H9 (cell line): ENCODE measurements around the gene C20orf144. TPM values are rescaled to one million over a fixed set of nuclear protein-coding genes. Genes with fewer than 3 reads are reported as not detected.
A peak's percentile ranks its signal among the peaks of the same experiment; 100 is the strongest.

ENCODE experiments used
- DNase-seq: peaks from one replicate; pipeline ENCODE4 v3.0.0-alpha.2; 2017
- H2AFZ ChIP-seq: one replicate; pipeline ENCODE4 v1.6.1; 2013; ENCODE audit warnings: mild to moderate bottlenecking, low read length, control low read depth, moderate library complexity
- H2AK5ac ChIP-seq: 2 replicates; pipeline ENCODE4 v1.6.1; 2013; ENCODE audit warnings: low read length, control low read depth, mixed read lengths; ENCODE audit not compliant: insufficient read length
- H2BK120ac ChIP-seq: one replicate; pipeline ENCODE4 v1.6.1; 2013; ENCODE audit warnings: low read depth, mild to moderate bottlenecking, low read length, control low read depth, inconsistent platforms; ENCODE audit not compliant: poor library complexity, severe bottlenecking
- H2BK12ac ChIP-seq: 2 replicates; pipeline ENCODE4 v1.6.1; 2013; ENCODE audit warnings: low read length, control low read depth, mixed read lengths, low read depth; ENCODE audit not compliant: insufficient read length
- H2BK15ac ChIP-seq: 2 replicates; pipeline ENCODE4 v1.6.1; 2013; ENCODE audit warnings: low read depth, low read length, control low read depth
- H2BK20ac ChIP-seq: one replicate; pipeline ENCODE4 v1.6.1; 2013; ENCODE audit warnings: low read depth, mild to moderate bottlenecking, low read length, control low read depth, inconsistent platforms; ENCODE audit not compliant: poor library complexity, severe bottlenecking
- H2BK5ac ChIP-seq: 2 replicates; pipeline ENCODE4 v1.6.1; 2013; ENCODE audit warnings: low read length, control low read depth, mixed read lengths; ENCODE audit not compliant: insufficient read length
- H3K14ac ChIP-seq: 2 replicates; pipeline ENCODE4 v1.6.1; 2013; ENCODE audit warnings: low read length, control low read depth; ENCODE audit not compliant: insufficient read depth
- H3K18ac ChIP-seq: 2 replicates; pipeline ENCODE4 v1.6.1; 2013; ENCODE audit warnings: low read depth, mild to moderate bottlenecking, mixed read lengths, low read length, control low read depth; ENCODE audit not compliant: insufficient read length
- H3K23ac ChIP-seq: 2 replicates; pipeline ENCODE4 v1.6.1; 2013; ENCODE audit warnings: low read length, control low read depth, mixed read lengths, low read depth; ENCODE audit not compliant: insufficient read length
- H3K23me2 ChIP-seq: 2 replicates; pipeline ENCODE4 v1.6.1; 2013; ENCODE audit warnings: low read depth, mild to moderate bottlenecking, mixed read lengths, low read length, control low read depth; ENCODE audit not compliant: insufficient read length, poor library complexity, severe bottlenecking
- H3K27ac ChIP-seq: 2 replicates; pipeline ENCODE4 v1.5.1; 2013; ENCODE audit warnings: low read length, control low read depth, mixed read lengths, low read depth; ENCODE audit not compliant: insufficient read length
- H3K27me3 ChIP-seq: 2 replicates; pipeline ENCODE4 v1.6.1; 2013; ENCODE audit warnings: low read length, control low read depth, inconsistent platforms; ENCODE audit not compliant: insufficient read depth
- H3K4ac ChIP-seq: 2 replicates; pipeline ENCODE4 v1.6.1; 2013; ENCODE audit warnings: low read depth, mild to moderate bottlenecking, control low read depth, inconsistent platforms, low read length, moderate library complexity
- H3K4me1 ChIP-seq: 2 replicates; pipeline ENCODE4 v1.6.1; 2013; ENCODE audit warnings: low read length, control low read depth, inconsistent platforms; ENCODE audit not compliant: insufficient read depth
- H3K4me2 ChIP-seq: 2 replicates; pipeline ENCODE4 v1.6.1; 2013; ENCODE audit warnings: low read length, control low read depth, mixed read lengths; ENCODE audit not compliant: insufficient read length, insufficient read depth
- H3K56ac ChIP-seq: 2 replicates; pipeline ENCODE4 v1.6.1; 2013; ENCODE audit warnings: low read depth, mild to moderate bottlenecking, mixed read lengths, low read length, control low read depth; ENCODE audit not compliant: insufficient read length
- H3K79me1 ChIP-seq: 2 replicates; pipeline ENCODE4 v1.6.1; 2013; ENCODE audit warnings: low read depth, mild to moderate bottlenecking, moderate library complexity, low read length, control low read depth, inconsistent platforms; ENCODE audit not compliant: insufficient read depth, poor library complexity, severe bottlenecking
- H3K79me2 ChIP-seq: 2 replicates; pipeline ENCODE4 v1.6.1; 2013; ENCODE audit warnings: low read length, control low read depth, inconsistent platforms; ENCODE audit not compliant: insufficient read depth
- H3K9ac ChIP-seq: 2 replicates; pipeline ENCODE4 v1.6.1; 2013; ENCODE audit warnings: low read length, control low read depth, mixed read lengths; ENCODE audit not compliant: insufficient read length; ENCODE audit errors: extremely low read depth
- H3K9me3 ChIP-seq: one replicate; pipeline ENCODE4 v1.6.1; 2013; ENCODE audit warnings: low read depth, low read length, inconsistent platforms; ENCODE audit not compliant: control insufficient read depth
- H3T11ph ChIP-seq: one replicate; pipeline ENCODE4 v1.6.1; 2013; ENCODE audit warnings: mild to moderate bottlenecking, low read length, control low read depth, inconsistent platforms
- H4K20me1 ChIP-seq: one replicate; pipeline ENCODE4 v1.6.1; 2013; ENCODE audit not compliant: control insufficient read depth, insufficient read length, insufficient read depth
- H4K5ac ChIP-seq: 2 replicates; pipeline ENCODE4 v1.6.1; 2013; ENCODE audit warnings: low read depth, mild to moderate bottlenecking, mixed read lengths, low read length, control low read depth; ENCODE audit not compliant: insufficient read length
- H4K8ac ChIP-seq: replicated peaks from 2 replicates; pipeline ENCODE4 v1.6.1; 2013; ENCODE audit warnings: low read length, control low read depth, mixed read lengths, low read depth; ENCODE audit not compliant: insufficient read length
- H4K91ac ChIP-seq: 2 replicates; pipeline ENCODE4 v1.6.1; 2013; ENCODE audit warnings: low read depth, mild to moderate bottlenecking, moderate library complexity, mixed read lengths, low read length, control low read depth; ENCODE audit not compliant: insufficient read length
- H3K27ac Mint-ChIP-seq, 3 experiments: 2 replicates in 2 of 3; 3 replicates in 1 of 3; pipeline ENCODE4 v1.8.0; 2020 to 2021; ENCODE audit warnings: mixed read lengths in 3 of 3, mild to moderate bottlenecking in 1 of 3, moderate library complexity in 1 of 3
- H3K27me3 Mint-ChIP-seq: 2 replicates; pipeline ENCODE4 v1.8.0; 2021; ENCODE audit warnings: low read depth, mild to moderate bottlenecking, moderate library complexity, mixed read lengths
- H3K36me3 Mint-ChIP-seq, 3 experiments: 2 replicates in 2 of 3; 3 replicates in 1 of 3; pipeline ENCODE4 v1.8.0; 2020 to 2021; ENCODE audit warnings: low read depth in 3 of 3, mixed read lengths in 3 of 3; ENCODE audit not compliant: insufficient read depth in 1 of 3
- H3K4me1 Mint-ChIP-seq, 2 experiments: 2 replicates each; pipeline ENCODE4 v1.8.0; 2020; ENCODE audit warnings: mixed read lengths in 2 of 2
- H3K4me3 Mint-ChIP-seq, 2 experiments: 2 replicates in 1 of 2; 3 replicates in 1 of 2; pipeline ENCODE4 v1.8.0; 2020 to 2021; ENCODE audit warnings: mild to moderate bottlenecking in 2 of 2, mixed read lengths in 2 of 2, moderate library complexity in 1 of 2
- H3K9me3 Mint-ChIP-seq, 2 experiments: 2 replicates in 1 of 2; 3 replicates in 1 of 2; pipeline ENCODE4 v1.8.0; 2020; ENCODE audit warnings: mild to moderate bottlenecking in 2 of 2, mixed read lengths in 2 of 2, moderate library complexity in 1 of 2
- CTCF ChIP-seq: fragments of 200-600 bp; sonication (generic); conservative IDR thresholded peaks from 3 replicates; pipeline ENCODE4 v1.8.0; 2021; ENCODE audit warnings: antibody characterized with exemption, mild to moderate bottlenecking
- WGBS: extraction: QIAGEN DNeasy Blood & Tissue Kit; methylation state at CpG from one replicate; pipeline ENCODE4 v1.1.7; 2013; ENCODE audit warnings: missing lambda C conversion rate, low lambda C conversion rate, mixed read lengths; ENCODE audit not compliant: insufficient read length; ENCODE audit errors: extremely low coverage; 5-methylcytosine and 5-hydroxymethylcytosine counted together
- total RNA-seq: library from RNA; stranded (reverse); gene quantifications from 2 replicates; pipeline ENCODE4 v1.2.1, GENCODE V29; 2021

C20orf144 gene
- total RNA-seq, 1 experiment from 2014 or later = 0.26 TPM

GRCh38 chr20:33681728-33682353, 19.7 kb downstream of the C20orf144 start:
- H3T11ph ChIP-seq = no peak overlapping the region
- H3K23ac ChIP-seq = no peak overlapping the region
- Mint-ChIP-seq H3K36me3 (peaks cover 23 to 53% (median 35%) of the 10 kb centered on the region in 3 experiments; a peak in 6 of 7 replicates), H3K9me3 (no peaks in the 10 kb centered on the region), H3K4me3 (no peak overlapping the region), H3K4me1 (peaks cover 23% of the 10 kb centered on the region in 2 experiments), H3K27ac (peak overlapping the region; percentile 31 to 65 (median 41); a peak in 4 of 7 replicates), H3K27me3 (peaks cover 3% of the 10 kb centered on the region)
- no peaks in the 10 kb centered on the region for H3K27me3 ChIP-seq
- no CpG with 5 or more reads among the region's 9 CpGs for whole genome bisulfite sequencing
- peaks cover 10% of the 10 kb centered on the region for H3K23me2 ChIP-seq
- no peaks in the 10 kb centered on the region for H3K79me1 ChIP-seq
- H4K8ac ChIP-seq = no peak overlapping the region
- H3K9me3 ChIP-seq = no peaks in the 10 kb centered on the region
- no peak overlapping the region for H4K91ac ChIP-seq
- DNase-seq = no peak
- no peak overlapping the region for H2BK20ac ChIP-seq
- H2BK5ac ChIP-seq = no peak overlapping the region
- no peak overlapping the region for H3K27ac ChIP-seq
- peaks cover 7% of the 10 kb centered on the region; the same call in 1 of the 2 replicates for H3K79me2 ChIP-seq
- H2AK5ac ChIP-seq = no peak overlapping the region
- no peak overlapping the region for H2AFZ ChIP-seq
- H3K4me2 ChIP-seq = no peak overlapping the region
- H3K9ac ChIP-seq = no peak overlapping the region
- H3K18ac ChIP-seq = no peak overlapping the region
- H3K4me1 ChIP-seq = no peaks in the 10 kb centered on the region
- no peak overlapping the region for H2BK12ac ChIP-seq
- no peak for TF ChIP-seq CTCF
- no peak overlapping the region for H2BK15ac ChIP-seq
- no peak overlapping the region for H3K4ac ChIP-seq
- H4K20me1 ChIP-seq = no peaks in the 10 kb centered on the region
- H3K14ac ChIP-seq = no peak overlapping the region
- no peak overlapping the region for H4K5ac ChIP-seq
- no peak overlapping the region for H3K56ac ChIP-seq
- H2BK120ac ChIP-seq = no peak overlapping the region
